Hematopoietic multipotent progenitor cell treated with erythropoietin and hydrocortisone succinate and interleukin-3 and kit ligand, for 4 days (in vitro differentiated cells): ENCODE data around the gene TOM1L2.
A peak's percentile ranks its signal among the peaks of the same experiment; 100 is the strongest.
"Not testable (repeated sequence)": the region's sequence is repeated elsewhere in the genome, so short reads cannot be mapped to it uniquely, and the experiment has no call there.

Experiments used
- DNase-seq: peaks from one replicate; pipeline ENCODE4 v3.0.0-alpha.2; 2015

The TOM1L2 gene

DNA sequence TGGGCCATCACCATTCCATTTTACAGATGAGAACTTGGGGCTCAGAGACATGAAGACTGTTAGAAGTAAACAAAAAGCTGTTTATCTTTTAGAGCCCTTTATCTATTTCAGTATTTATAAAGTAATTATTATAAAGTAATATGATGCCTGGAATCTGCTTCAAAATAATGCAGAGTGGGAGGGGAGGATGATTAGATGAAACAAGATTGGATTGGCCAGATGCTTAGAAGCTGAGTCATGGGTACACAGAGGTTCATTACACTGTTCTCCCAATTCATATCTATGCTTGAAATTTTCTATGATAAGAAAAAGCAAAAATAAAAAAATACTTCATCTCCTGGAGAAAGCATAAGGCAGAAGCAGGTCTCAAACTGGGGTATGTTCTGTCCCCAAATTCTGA, 29.4 kb downstream of the TOM1L2 start:
- DNase-seq = no peak

DNA sequence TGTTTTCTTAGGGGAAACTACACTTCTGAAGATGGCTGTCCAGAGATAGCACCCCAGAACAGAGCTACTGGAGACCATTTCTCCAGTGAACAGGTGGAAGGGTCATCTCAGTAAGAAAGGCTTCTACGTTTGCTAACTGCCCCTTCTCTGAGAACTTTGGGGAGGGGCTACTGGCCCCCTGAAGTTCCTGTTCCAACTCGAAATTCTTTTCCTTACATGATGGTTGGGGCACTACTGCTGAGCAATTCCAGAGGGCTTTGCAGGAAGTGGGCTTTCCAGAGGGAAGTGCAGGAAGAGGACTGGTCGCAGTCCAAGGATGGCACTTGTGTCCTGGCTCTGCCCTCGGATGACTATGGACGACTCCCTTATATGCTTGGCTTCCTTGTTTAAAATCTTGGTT, 31.2 kb downstream of the TOM1L2 start:
- no peak for DNase-seq

DNA sequence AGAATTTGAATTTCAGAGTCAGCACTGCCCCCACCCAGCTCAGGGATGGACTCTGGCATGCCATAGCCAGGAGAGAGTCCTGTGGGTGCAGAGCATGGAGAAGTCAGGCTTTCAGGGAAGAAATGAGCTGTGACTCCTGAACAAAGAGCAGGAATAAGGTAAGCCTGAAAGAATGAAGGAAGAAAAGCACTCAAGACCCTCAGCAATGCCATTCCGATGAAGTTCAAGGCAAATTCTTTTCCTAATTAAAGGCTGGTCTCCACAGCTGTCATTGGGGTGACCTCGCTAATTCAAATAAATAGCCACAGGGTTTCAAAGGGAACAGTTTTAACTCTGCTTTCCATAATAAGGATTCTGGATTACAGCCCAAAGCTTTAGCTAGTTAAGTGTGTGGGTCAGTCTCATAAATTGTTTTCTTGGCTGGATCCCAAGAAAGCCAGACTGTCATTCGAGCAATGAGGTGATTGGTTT, 31.7 kb downstream of the TOM1L2 start:
- DNase-seq = no peak

DNA sequence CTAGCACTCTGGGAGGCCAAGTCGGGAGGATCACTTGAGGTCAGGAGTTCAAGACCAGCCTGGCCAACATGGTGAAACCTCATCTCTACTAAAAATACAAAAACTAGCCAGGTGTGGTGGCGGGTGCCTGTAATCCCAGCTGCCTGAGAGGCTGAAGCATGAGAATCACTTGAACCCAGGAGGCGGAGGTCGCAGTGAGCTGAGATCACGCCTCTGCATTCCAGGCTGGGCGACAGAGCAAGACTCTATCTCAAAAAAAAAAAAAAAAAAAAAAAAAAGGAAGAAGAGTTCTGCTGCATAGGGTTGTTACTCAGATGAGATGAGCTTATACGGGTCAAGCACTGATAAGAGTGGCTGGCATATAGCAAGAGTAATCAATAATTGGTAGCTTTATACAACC, 32.3 kb downstream of the TOM1L2 start:
- not testable (repeated sequence) for DNase-seq

DNA sequence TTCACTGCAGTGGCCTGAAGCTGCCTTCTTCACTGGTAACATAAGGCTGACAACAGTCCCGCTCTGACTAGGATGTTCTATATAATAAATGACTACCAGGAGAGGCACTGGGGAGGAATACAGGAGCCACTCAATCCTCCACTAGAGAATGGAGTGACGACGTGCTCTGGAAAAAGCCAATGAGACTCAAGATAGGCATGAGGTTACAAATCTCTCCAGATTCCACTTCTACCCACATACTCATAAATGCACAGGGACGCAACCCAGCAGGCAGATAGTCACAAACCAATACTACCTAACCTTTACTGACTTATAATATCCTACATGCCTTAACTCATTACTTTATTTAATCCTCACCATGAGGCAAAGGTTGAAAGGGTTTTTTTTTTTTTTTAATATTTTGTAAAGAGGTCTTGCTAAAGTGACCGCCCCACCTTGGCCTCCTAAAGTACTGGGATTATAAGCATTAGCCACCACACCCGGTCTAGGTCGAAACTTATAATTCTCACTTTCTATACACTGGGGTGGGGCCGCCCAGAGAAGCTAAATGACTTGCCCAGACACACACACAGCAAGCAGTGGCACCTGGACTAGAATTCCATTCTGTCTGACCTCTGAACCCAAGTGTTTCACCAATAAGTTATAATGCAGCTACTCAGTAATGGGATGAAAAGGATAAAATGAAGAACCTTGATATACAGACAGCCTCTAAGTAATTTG, 33.7 kb downstream of the TOM1L2 start:
- DNase-seq = no peak

DNA sequence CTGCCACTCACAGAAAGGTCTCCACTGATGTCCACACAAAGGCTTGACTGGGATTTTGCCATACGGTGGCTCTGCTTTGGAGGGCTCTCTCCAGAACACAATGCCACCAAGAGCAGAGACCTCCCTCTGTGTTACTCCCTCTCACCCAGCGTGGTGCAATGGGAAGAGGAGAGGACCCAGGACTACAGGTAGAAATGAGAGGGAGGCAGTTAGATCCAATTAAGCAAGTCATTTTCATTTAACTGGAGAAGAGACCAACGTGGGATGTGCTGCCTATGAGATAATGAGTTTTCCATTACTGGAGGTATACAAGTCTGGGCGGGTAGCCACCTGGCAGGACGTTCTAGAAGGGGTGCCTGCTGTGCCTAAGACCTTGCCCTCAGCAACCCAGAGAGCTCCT, 34.2 kb downstream of the TOM1L2 start:
- no peak for DNase-seq

DNA sequence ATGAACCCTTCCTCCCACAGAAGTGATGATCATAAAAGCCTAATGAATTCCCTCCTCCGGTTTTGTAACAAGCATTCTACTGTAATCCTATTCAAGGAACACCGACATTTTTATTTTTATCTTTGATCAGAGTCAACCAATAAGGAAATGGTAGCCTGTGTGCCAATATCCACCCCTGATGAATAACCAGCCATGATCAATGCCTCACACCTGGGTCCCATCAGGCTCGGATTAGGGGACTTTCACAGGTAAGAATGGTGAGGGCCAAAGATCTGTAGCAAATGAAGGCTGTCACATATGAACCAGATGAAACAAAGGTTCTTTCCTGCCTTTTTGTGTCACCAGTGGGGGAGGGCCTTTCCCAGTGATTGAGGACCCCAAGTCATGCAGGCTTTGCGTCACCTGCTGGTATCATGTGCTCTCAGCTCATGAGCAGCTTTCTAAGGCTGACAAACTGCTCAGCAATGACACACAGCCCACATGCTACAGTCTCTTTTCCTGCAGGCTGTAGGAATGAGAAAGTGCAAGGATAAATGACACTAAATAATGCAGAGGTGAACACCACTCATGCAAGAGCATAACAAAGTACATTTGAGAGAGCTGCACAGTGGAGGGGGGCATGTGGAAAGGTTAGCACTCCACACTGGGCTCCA, 34.9 kb downstream of the TOM1L2 start:
- DNase-seq = no peak

DNA sequence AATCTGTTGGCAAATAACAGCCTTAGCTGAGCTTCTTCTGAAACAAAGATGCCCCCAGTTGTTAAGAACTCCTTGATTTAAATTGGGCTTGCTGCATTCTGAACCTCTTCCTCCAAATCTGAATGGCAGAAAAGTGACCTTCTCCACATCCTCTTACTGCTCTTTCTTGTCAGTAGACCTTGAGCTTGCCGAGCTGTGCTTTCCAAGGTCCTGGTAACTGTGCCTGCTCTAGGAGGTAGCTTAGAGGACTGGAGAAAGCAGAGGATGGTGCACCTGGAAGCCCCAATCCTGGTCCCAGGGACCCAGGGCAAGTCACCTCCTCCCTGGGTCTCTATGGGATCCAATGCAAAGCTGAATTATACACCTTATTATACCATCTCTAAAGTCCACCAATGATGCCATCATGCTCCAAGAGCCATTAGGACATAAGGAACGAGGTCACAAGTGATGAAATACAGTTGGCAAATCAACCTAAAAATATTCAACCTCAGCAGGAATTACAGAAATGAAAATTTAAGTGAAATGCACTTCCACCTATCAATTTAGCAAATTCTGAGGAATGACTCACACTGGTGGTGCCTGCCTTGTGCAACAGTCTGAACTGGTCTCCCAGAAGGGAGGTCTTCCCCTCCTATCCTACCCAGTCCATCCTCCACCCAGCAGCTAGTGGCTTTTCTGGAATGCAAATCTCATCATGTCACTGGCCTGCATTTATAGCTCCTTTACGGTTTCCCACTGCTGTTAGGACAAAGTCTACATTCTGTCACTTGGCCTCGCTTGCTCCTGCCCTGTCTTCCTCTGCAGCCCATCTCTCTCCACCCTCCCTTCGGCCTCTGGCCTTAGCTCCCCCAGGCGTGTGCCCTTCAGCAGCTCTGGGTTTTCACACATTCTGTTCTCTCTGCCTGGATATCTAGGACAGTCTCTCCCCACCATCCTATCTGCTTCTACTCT, 36.6 kb downstream of the TOM1L2 start:
- no peak for DNase-seq

DNA sequence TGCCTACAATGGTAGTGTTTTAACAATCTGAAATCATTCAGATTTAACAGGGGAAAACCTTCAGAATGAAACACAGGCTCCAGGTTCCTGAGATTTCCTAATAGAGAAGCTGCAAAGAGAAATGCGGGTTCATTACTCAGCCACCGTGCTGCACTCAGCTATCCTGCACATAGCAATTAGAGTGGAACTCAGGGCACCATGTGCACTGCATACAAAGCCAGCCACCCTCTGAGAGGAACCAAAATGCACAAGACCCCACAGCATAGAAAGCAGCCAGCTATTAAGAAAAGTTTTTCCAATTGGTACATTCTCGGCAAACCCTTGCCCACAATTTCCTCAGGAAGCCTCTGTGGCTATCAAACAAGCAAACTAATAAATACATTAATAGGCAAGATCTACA, 37.4 kb downstream of the TOM1L2 start:
- DNase-seq = peak; percentile 10

DNA sequence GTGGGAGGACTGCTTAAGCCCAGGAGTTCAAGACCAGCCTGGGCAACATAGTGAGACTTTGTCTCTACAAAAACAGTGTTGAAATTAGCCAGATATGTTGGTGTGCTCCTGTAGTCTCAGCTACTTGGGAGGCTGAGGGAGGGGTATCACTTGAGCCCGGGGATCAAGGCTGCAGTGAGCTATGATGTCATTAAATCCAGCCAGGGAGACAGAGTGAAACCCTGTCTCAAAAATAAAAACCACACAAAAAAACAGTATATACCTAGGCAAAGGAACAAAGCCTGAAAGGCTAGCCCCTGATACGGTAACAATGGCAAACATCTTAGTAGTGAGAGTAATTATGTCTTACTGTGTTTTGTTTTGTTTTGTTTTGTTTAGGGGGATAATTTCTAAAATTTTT, 38.0 kb downstream of the TOM1L2 start:
- DNase-seq = no peak

DNA sequence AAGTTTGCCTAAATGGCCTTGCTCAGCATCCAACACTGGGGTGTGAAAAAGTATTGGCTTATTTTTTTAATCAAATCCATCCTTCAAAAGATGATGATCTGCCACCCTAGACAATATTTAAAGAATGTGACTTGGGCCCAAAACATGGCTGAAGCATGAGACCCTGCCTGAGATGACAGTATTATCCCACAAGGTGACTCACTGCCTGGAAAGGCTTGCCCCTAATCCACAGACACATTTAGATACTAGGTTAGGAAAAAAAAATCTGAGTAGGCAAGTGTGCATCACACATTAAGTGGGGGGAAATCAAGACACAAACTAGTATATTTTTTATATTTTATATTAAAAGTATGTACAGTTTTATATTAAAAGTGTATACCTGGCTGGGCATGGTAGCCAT, 38.4 kb downstream of the TOM1L2 start:
- DNase-seq = no peak

DNA sequence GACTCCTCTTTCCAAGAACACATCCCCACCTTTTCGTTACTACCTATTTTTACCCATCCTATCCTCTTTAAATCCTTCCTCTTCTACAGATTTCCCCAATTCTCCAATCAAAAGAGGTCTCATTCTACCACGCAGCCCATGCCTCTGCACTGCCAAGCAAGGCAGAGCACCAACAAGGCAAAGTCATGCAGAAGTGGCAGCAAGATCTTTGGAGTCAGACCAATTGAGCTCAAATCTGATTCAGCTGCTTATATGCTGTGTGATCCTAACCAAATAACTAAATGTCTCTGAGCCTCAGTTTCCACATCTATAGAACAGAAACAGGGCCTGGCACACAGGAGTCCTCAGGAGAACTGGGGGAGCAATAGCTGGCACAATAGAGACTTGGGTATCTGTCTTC, 41.0 kb downstream of the TOM1L2 start:
- peak; percentile 13 for DNase-seq

DNA sequence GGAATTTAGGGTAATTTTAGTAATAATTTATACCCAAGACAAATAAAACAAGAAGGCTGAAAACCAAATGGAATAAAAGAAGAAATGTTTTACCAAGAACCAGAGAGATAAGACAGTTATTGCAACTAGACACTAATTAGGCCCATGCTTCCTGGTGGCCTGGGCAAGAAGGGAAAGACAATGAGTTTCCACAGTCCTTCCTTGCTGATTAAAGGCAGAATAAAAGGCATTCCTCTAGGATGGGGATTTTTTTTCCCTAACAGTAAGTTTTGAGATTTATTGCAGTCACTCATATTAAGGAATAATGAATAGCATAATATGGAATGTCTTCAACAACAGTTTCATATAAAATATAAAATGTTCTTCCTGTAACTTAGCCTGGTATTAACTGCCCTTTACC, 41.5 kb downstream of the TOM1L2 start:
- no peak for DNase-seq

DNA sequence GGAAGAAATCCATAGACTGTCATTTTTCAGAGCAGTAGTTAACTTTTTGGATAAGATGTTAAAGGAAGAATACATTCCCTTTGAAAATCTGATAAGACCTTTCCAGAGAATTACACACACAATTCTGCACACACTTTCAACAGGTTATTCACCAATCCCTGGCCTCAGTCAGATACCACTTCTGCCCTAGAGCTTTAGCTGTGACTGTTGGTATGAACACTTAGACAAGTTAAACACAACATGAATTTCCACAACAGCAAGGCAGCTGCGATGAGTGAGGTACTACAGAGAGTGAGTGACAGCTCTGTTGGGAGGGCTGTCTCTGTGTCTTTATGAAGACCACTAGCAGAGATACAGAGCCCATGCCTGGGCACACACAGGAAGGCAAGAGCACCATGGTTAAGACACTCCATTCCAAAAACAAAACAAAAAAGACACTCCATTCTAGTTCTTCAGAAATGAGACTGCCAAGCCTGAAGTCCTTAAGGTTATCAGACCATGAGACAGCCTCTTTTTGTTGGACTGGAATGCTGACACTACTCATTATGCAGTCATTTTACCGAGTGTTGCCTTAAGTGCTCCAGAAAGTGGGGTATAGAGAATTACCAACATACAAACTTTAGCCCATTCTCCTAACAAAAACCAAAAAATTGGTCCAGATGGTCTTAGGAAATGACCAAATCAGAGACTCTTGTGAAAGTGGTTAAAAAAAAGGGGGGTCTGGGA, 42.4 kb downstream of the TOM1L2 start:
- DNase-seq = no peak

DNA sequence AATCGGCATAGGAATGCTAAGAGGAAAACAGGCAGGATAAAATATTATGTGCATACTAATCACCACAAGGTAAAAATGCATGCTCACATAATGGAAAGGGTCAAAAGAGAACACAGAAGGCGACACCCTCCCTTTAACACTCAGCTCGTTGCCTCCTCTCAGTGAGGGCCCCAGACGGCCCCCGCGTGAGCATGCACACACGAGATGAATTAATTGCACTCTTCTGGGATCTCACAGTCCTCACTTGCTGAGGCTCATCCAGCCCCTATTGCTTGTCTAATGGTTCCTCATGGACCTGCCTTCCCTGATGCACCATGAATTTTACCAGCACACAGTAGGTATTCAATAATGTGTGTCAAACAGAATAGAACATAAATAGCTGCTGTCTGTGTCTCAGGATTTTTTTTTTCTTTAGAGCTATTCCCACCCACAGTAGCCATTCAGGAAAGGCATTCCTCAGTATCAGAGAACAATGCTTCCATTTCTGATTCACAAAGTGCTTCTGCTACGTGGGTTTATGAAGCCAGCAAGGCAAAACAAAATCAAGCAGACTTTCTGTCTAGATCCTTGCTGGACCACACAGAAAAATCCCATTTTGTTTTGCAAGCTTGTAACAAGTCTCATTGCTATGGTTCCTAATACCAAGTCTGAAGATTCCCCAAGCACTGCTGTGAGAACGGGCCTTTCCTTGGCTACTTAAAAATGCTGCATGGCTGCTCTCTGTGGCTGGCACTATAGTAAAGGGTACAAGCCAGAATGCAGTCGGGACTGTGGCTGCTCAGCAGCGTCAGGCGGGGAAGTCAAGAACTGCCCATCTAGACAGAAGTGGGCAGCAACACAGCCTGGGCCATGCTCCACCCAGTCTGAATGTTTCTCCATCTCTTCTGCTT, 43.6 kb downstream of the TOM1L2 start:
- no peak for DNase-seq

DNA sequence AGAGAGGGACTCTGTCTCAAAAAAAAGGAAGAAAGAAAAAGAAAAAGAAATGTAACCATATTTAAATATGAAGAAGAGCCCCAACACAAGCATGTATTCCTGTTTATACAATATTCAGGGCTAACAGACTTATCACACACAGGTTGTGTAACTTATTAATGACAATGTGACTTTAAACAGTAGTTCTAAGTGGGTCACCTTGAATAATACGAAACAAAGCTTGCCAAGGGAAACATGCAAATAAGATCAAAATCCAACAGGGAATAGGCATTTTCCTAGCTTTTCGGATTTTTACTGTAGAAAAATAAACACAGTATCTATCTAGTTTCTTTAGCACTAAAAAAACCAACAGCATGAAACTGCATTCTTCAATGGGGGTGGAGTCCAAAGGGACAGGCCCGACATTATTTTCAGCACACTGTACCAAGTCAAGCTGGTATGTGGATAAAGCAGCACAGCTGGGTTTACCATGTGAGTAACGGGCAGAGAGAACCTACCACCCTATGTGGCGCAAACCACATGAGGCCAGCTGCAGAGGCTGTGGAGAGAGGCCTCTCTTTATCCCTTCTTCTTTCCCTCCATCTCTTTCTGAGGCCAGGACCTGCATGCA, 45.3 kb downstream of the TOM1L2 start:
- DNase-seq = peak; percentile 36

DNA sequence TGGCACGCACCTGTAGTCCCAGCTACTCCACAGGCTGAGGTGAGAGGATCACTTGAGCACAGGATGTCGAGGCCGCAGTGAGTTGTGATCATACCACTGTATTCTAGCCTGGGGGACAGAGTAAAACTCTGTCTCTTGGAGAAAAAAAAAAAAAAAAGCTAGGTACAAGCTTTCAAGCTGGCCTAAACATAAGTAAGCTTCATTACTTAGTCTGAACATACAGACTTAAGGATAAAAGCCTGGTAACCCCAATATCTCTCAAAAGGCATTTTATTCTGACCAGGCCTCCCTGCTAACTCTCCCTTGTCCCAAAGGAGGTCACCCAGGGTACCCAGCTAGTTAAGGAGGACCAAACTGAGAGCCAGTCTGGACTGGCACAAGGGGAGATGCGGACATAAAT, 46.2 kb downstream of the TOM1L2 start:
- no peak for DNase-seq

DNA sequence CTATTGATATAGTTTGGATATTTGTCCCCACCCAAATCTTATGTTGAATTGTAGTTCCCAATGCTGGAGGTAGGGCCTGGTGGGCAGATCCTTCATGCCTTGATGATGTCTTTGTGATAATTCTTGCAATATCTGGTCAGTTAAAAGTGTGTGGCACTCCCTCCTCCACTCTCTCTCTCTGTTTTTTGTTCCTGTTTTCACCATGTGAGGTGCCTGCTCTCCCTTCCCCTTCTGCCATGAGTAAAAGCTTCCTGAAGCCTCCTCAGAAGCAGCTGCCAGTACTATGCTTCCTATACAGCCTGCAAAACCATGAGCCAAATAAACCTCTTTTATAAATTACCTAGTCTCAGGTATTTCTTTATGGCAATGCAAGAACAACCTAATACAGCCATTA, 47.3 kb downstream of the TOM1L2 start:
- DNase-seq = peak; percentile 51

DNA sequence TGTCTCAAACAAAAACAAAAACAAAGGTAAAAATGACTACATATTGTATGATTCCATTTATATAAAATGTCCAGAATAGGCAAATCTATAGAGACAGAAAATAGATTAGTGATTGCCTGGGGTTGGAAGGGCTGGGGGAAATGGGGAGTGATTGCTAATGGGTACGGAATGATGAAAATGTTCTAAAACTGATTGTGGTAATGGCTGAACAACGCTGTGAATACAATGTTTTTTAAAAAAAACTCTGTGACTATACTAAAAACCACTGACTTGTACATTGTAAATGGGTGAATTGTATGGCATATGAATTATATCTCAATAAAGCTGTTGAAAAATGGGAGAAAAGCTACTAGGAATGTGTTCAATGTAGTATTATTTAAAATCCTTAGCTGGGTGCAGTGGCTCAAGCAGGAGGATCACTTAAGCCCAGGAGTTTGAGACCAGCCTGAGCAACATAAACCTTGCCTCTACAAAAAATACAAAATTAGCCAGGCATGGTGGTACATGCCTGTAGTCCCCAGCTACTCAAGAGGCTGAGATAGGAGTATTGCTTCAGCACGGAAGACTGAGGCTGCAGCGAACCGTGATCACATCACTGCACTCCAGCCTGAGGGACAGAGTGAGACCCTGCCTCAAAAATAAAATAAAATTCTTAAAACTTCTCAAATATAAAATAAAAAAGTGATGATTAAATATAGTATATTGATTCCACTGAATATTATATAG, 47.9 kb downstream of the TOM1L2 start:
- DNase-seq = no peak

DNA sequence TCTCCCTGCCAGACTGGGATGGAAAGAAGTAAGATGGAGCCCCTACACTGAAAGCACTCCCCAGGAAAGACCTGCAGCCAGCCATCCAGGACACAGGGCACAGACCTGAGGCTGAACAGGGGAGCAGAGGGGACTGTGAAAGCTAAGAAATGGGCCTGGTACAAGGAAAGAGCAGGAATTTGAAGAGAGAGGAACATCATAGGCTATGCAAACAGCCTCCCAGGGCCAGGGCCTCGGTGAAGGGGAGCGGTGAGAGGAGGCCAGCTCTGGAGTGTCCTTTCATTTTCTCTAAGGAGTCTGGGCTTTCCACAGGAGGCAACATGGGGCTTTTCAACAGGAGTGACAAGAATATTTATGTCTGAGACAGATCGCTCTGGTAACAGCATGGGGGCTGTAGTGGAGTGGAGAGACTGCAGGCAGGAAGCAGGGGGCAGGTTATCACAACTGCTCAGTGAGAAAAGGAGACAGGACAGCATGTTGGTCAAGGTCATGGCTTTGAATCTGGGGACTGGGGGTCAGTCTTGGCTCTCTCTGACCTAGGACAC, 50.1 kb downstream of the TOM1L2 start:
- DNase-seq = no peak
